PC-9 (cell line): ENCODE data around the gene RRAD. TPM values are rescaled to one million over a fixed set of nuclear protein-coding genes. Genes with fewer than 3 reads are reported as not detected.
"Not testable (repeated sequence)": the region's sequence is repeated elsewhere in the genome, so short reads cannot be mapped to it uniquely, and the experiment has no call there.

Source experiments
- BruUV-seq: library from RNA; stranded (reverse); fragments of 400-500 nt; replicated peaks from 2 replicates; lab custom pipeline; 2021; lab: Mats Ljungman, UMichigan
- CTCF ChIA-PET: fragments of 300-600 bp; sonication (Branson Sonifier 250); formaldehyde crosslinking; loops from one replicate; lab custom pipeline; 2022; ENCODE audit warnings: antibody characterized with exemption; lab: Charles Lee
- POLR2A ChIA-PET: fragments of 300-600 bp; sonication (Branson Sonifier 250); formaldehyde crosslinking; loops from one replicate; lab custom pipeline; 2022; ENCODE audit warnings: antibody characterized with exemption; ENCODE audit not compliant: unreplicated experiment; lab: Charles Lee
- DNase-seq, 2 experiments: peaks; one replicate each; pipeline versions ENCODE4 v3.0.0 to v3.0.0-alpha.2; 2015 to 2022; ENCODE audit warnings: mixed read lengths in 1 of 2
- H2AFZ ChIP-seq: fragments of 200-600 bp; sonication (generic); 2 replicates; pipeline ENCODE4 v1.8.1; 2017; ENCODE audit warnings: antibody characterized with exemption
- H3F3A ChIP-seq: fragments of 200-600 bp; sonication (generic); 2 replicates; pipeline ENCODE4 v1.8.1; 2017; ENCODE audit warnings: antibody characterized with exemption, mild to moderate bottlenecking, low read depth; ENCODE audit not compliant: insufficient read depth
- H3K27ac ChIP-seq: fragments of 200-600 bp; sonication (generic); 2 replicates; pipeline ENCODE4 v1.6.1; 2016; ENCODE audit warnings: mixed run types
- H3K27me3 ChIP-seq: fragments of 200-600 bp; sonication (generic); 2 replicates; pipeline ENCODE4 v1.6.1; 2016; ENCODE audit warnings: low read depth, mixed run types; ENCODE audit not compliant: insufficient read depth
- H3K36me3 ChIP-seq: fragments of 200-600 bp; sonication (generic); 2 replicates; pipeline ENCODE4 v1.6.1; 2016; ENCODE audit warnings: low read depth, mixed run types
- H3K4me1 ChIP-seq: fragments of 200-600 bp; sonication (generic); replicated peaks from 2 replicates; pipeline ENCODE4 v1.6.1; 2016; ENCODE audit warnings: mixed run types; ENCODE audit not compliant: insufficient read depth
- H3K4me2 ChIP-seq: fragments of 200-600 bp; sonication (generic); 2 replicates; pipeline ENCODE4 v1.6.1; 2017; ENCODE audit warnings: mixed run types
- H3K4me3 ChIP-seq: fragments of 200-600 bp; sonication (generic); 2 replicates; pipeline ENCODE4 v1.6.1; 2016; ENCODE audit warnings: mixed run types
- H3K79me2 ChIP-seq: fragments of 200-600 bp; sonication (generic); 2 replicates; pipeline ENCODE4 v1.6.1; 2017; ENCODE audit warnings: low read depth, mixed run types
- H3K9me2 ChIP-seq: fragments of 200-600 bp; sonication (generic); 2 replicates; pipeline ENCODE4 v1.8.1; 2017; ENCODE audit warnings: mild to moderate bottlenecking; ENCODE audit not compliant: insufficient read depth
- H3K9me3 ChIP-seq: fragments of 200-600 bp; sonication (generic); 2 replicates; pipeline ENCODE4 v1.8.1; 2016; ENCODE audit warnings: low read depth; ENCODE audit not compliant: insufficient read depth
- H4K20me1 ChIP-seq: fragments of 200-600 bp; sonication (generic); 2 replicates; pipeline ENCODE4 v1.8.1; 2017; ENCODE audit not compliant: insufficient read depth
- EZH2 ChIP-seq: fragments of 200-600 bp; sonication (generic); IDR thresholded peaks from 2 replicates; pipeline ENCODE4 v1.8.0; 2017; ENCODE audit warnings: antibody characterized with exemption, low read depth
- intact Hi-C: fragments of 100-400 bp; cut with micrococcal nuclease; formaldehyde crosslinking; loops from one replicate; pipeline ENCODE4 v1.10.0; 2022; ENCODE audit not compliant: unreplicated experiment
- total RNA-seq: library from RNA; stranded (reverse); gene quantifications from 2 replicates; pipeline ENCODE4 v1.2.3, GENCODE V29; 2021
- TF ChIP-seq, protein P1 (sequence below): fragments of 200-600 bp; sonication (generic); conservative IDR thresholded peaks from 2 replicates; pipeline ENCODE4 v1.6.1; 2017; ENCODE audit warnings: mixed run types, antibody characterized with exemption, mild to moderate bottlenecking, moderate library complexity

Gene RRAD
- total RNA-seq, 1 experiment from 2014 or later: 0.24 TPM

DNA sequence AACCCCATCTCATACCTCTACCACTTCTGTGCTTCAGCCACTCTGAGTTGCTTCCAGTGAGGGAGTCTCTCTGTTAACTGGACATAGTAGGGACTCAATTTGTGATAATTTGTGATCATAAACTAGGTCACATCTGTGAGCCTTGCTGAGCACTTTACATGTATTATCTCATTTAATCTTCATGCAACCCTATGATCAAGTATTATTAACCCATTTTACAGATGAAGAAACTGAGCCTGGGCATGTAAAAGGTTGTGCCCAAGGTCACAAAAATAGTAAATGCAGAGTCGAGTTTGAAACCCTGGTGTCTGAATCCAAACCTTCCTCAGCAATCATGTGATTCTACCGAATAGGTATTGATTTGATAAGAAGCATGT is 26.4 kb downstream of the RRAD start:
- intact Hi-C loops: loop anchor here (1.0 to 10.0 kb wide), 2 partner anchors 28 to 566 kb away; no protein-coding TSS in a partner anchor
- ChIA-PET CTCF (interaction anchor here (0.8 kb wide), 1 partner anchor 45 kb away, joined by 7 read pairs; no protein-coding TSS in a partner anchor), POLR2A (no interaction called here)
- H3K4me2 ChIP-seq: no peak overlapping the region
- peaks cover 21% of the 10 kb centered on the region; the same call in 1 of the 2 replicates for H3F3A ChIP-seq
- BruUV-seq: no TSS peak
- H3K79me2 ChIP-seq: no peaks in the 10 kb centered on the region
- peaks cover 35% of the 10 kb centered on the region for H3K4me1 ChIP-seq
- H3K27me3 ChIP-seq: no peaks in the 10 kb centered on the region
- no peak for DNase-seq
- H4K20me1 ChIP-seq: no peaks in the 10 kb centered on the region
- no peaks in the 10 kb centered on the region for H3K36me3 ChIP-seq
- TF ChIP-seq, protein P1, sequence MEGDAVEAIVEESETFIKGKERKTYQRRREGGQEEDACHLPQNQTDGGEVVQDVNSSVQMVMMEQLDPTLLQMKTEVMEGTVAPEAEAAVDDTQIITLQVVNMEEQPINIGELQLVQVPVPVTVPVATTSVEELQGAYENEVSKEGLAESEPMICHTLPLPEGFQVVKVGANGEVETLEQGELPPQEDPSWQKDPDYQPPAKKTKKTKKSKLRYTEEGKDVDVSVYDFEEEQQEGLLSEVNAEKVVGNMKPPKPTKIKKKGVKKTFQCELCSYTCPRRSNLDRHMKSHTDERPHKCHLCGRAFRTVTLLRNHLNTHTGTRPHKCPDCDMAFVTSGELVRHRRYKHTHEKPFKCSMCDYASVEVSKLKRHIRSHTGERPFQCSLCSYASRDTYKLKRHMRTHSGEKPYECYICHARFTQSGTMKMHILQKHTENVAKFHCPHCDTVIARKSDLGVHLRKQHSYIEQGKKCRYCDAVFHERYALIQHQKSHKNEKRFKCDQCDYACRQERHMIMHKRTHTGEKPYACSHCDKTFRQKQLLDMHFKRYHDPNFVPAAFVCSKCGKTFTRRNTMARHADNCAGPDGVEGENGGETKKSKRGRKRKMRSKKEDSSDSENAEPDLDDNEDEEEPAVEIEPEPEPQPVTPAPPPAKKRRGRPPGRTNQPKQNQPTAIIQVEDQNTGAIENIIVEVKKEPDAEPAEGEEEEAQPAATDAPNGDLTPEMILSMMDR: no peak
- no peak for TF ChIP-seq EZH2
- H3K9me3 ChIP-seq: no peaks in the 10 kb centered on the region
- no peak overlapping the region for H2AFZ ChIP-seq
- H3K27ac ChIP-seq: no peak overlapping the region
- H3K9me2 ChIP-seq: no peaks in the 10 kb centered on the region
- no peak overlapping the region for H3K4me3 ChIP-seq

DNA sequence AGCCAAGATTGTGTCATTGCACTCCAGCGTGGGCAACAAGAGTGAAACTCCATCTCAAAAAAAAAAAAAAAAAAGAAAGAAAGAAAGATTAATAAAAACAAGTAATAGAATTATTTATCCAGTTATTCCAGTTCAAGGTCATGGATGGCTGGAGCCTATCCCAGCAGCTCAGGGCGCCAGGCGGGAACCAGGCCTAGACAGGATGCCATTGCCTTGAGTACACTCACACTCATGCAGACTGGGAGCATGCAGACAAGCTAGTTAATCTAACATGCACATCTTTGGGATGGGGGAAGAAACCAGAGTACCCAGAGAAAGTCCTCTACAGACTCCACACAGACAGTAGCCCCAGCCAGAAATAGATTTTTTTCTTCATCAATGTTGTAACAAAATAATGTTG is 27.1 kb downstream of the RRAD start:
- BruUV-seq: no TSS peak
- TF ChIP-seq, protein P1: no peak
- TF ChIP-seq EZH2: no peak
- H3K27ac ChIP-seq: no peak overlapping the region
- no peaks in the 10 kb centered on the region for H3K27me3 ChIP-seq
- no peaks in the 10 kb centered on the region for H3K79me2 ChIP-seq
- H3K36me3 ChIP-seq: no peaks in the 10 kb centered on the region
- H3K4me2 ChIP-seq: no peak overlapping the region
- no peaks in the 10 kb centered on the region for H3K9me2 ChIP-seq
- H2AFZ ChIP-seq: no peak overlapping the region
- H3F3A ChIP-seq: peaks cover 21% of the 10 kb centered on the region; the same call in 1 of the 2 replicates
- H3K4me3 ChIP-seq: no peak overlapping the region
- peak; percentile 41 to 50 for DNase-seq
- CTCF ChIA-PET: interaction anchor here (0.7 to 0.8 kb wide), 2 partner anchors 13 to 46 kb away, joined by 3 to 7 read pairs; no protein-coding TSS in a partner anchor
- H3K4me1 ChIP-seq: peaks cover 35% of the 10 kb centered on the region
- POLR2A ChIA-PET: no interaction called here
- no peaks in the 10 kb centered on the region for H3K9me3 ChIP-seq
- H4K20me1 ChIP-seq: no peaks in the 10 kb centered on the region
- intact Hi-C loops: loop anchor here (10.0 kb wide), 1 partner anchor 567 kb away; no protein-coding TSS in a partner anchor

DNA sequence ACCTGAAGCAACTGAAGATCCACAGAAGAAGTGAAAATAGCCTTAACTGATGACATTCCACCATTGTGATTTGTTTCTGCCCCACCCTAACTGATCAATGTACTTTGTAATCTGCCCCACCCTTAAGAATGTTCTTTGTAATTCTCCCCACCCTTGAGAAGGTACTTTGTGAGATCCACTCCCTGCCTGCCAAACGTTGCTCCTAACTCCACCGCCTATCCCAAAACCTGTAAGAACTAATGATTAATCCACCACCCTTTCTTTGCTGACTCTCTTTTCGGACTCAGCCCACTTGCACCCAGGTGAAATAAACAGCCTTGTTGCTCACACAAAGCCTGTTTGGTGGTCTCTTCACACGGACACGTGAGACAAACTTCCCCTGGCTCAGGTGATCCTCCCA is 28.7 kb downstream of the RRAD start:
- H3K4me1 ChIP-seq: peaks cover 35% of the 10 kb centered on the region
- DNase-seq, H2AFZ ChIP-seq, POLR2A ChIA-PET, H3K36me3 ChIP-seq, H3K9me3 ChIP-seq, H3K27me3 ChIP-seq, H3K27ac ChIP-seq, H3K4me2 ChIP-seq, H3K9me2 ChIP-seq, BruUV-seq, H3K4me3 ChIP-seq, H4K20me1 ChIP-seq, H3K79me2 ChIP-seq: not testable (repeated sequence)
- intact Hi-C loops: loop anchor here (10.0 kb wide), 1 partner anchor 568 kb away; no protein-coding TSS in a partner anchor
- CTCF ChIA-PET: interaction anchor here (1.1 to 1.7 kb wide), 2 partner anchors 30 to 32 kb away, joined by 3 to 9 read pairs; no protein-coding TSS in a partner anchor
- peaks cover 21% of the 10 kb centered on the region; the same call in 1 of the 2 replicates for H3F3A ChIP-seq
